D341Med (cell line): ENCODE measurements around the gene BCL2L11.

Experiments used
- DNase-seq: peaks from one replicate; pipeline ENCODE4 v3.0.0; 2012; ENCODE audit warnings: low spot score

BCL2L11 gene

DNA sequence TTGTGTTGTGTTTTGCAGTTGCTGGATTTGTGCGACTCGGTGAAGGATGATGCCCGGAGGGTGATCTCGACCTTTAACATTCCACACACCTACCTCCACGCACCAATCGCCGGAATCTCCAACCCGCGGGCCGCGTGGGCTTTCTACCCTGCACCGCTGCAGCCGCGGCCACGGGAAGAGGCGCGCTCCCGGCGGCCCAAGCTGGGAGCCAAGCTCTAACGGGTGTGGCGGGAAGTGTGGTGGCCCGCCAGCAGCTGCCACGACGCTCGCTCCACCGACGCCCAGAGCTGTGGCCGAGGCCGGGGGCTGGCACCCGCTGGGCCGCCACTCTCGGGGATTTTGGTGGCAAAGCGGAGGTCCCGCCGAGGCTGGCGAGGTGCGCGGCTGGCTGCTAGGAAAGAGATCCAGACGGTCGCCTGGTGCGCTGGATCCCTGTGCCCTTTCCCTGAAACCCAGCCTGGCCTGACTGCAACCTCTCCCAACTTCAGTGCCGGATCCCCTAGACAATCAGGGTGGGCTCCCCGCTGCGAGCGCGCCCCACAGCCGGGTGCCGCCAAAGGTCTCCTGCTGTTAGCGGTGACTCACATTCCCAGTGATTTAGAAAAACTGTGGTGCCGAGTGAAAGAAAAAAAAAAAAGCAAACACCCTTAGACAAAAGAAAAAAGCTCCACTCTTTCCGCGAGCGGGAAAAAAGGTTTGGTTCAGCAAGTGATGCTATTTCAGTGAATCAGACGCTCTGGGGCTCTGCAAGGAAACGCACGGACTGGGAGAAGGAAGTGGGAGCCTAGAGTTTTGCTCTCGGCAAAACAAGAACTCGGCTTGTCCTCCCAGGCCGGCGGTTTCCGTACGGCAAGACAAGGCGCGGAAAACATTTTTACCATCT, 2.9 kb upstream of the BCL2L11 start:
- peak; percentile 45 for DNase-seq

- DNase-seq = no peak
These were observed 2.2 kb upstream of the BCL2L11 start for GRCh38 chr2:111118481-111118980.

GRCh38 chr2:111118981-111119821, 1.5 kb upstream of the BCL2L11 start:
- DNase-seq = no peak

GRCh38 chr2:111119822-111120252, 877 bp upstream of the BCL2L11 start:
- no peak for DNase-seq

DNA sequence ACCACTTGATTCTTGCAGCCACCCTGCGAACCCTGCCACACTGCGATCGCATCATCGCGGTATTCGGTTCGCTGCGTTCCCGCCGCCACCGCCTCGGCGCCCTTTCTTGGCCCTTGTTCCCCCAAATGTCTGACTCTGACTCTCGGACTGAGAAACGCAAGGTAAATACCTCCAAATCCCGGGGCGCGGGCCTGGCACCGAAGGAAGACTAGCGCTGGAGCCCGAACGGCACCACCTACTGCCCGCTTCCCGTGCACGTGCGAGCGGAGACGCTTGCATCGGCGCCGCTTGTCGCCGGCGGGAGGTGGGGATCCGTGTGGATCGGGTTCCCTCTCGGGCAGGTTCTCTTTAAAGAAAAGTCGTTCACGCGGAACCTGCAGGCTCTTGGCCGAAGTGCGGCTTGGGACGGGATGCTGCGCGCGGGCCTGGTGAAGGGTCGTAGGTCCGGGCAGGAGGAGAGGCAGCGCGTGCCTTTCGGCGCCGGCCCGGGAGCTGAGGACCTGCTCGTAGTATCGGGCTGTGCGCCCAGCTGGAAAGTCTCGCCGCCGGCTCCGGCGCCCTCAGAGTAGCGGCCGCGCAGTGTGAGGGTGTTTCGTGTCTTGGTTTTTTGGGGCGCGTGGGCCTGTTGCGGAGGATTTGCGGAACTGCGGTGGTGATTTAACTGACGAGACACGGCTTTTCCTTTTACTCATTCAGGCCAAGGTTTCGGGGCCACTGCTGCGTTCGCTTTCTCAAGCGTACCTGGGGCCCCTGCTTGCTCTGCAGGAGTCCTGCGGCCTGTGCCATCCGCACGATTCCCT, 514 bp downstream of the BCL2L11 start:
- peak; percentile 53 for DNase-seq

DNA sequence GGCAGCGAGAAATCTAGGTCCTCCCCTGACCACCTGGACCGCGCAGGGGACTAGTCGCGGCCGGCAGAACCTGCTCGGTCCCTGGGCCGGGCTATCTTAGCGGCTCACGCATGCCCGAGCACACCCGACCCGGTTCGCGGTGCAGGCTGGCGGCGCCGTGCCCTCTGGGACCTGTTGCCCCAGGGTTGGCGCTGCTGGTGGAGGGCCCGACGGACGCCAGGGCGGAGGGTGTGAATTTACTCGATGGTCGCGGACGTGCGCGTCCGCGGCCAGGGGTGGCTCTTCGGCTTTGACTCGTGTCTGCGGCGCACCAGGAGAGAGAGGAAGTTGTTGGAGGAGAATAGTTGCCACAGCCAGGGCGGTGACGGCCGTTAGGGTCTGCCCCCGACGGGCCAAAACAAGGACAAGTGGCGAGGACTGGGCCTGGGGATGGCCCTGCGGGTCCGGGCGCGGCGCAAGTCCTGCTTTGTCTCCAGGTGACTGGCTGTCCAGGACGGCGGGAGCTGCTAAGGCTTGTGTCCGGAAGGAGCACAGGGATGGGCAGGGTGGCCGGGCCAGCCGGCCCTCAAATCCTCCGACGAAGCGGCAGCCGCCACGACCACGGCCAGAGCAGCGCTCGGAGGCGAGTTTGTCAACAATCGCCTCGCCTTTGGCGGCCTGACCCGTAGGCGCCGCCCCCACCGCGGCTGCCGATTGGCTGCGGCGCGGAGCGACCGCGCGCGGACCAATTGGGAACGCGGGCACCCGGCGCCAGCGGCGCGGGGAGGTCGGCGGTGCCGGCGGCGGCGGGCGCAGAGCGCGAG, 1.3 kb downstream of the BCL2L11 start:
- peak; percentile 92 for DNase-seq

- DNase-seq = peak; percentile 50
These were observed 2.1 kb downstream of the BCL2L11 start for GRCh38 chr2:111122631-111123421.

GRCh38 chr2:111123751-111124150, 3.0 kb downstream of the BCL2L11 start:
- no peak for DNase-seq

DNA sequence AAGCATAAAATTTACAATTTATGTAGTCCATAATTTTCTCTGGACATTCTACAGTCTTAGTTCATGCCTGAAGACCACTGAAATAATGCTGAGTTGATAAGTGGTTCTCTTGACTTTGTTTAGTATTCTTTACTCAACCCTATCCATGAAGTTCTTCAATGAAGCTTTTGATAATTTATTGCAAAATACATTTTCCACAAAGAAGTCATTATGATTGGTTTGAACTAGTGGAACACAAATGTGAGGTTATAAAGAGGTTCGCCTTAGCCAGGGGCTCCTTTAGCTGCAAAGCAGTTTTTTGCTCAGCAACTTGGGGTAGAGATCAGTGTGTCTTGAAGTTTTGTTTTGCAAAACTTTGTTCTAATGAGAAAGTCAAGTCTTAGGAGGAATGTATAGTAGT, 5.9 kb downstream of the BCL2L11 start:
- no peak for DNase-seq

DNA sequence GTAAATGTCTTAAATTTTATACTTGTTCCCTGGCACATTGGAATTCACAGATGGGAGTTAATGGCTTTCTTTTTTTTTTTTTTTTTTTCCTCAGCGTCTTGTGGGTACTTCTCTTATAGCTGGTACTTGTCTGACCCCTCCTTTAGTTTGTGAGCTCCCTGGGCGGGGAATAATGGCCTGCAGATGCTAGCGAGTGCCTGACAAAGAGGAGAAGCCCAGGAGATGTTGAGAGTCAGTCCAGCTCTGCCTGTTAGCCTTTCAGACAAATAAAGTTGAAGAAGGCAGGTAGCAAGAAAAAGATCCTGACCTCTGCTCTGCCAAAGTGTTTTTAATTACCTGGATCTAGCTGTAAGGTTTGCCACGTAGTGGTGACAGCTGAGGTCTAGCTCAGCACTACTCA, 6.6 kb downstream of the BCL2L11 start:
- DNase-seq = no peak

DNA sequence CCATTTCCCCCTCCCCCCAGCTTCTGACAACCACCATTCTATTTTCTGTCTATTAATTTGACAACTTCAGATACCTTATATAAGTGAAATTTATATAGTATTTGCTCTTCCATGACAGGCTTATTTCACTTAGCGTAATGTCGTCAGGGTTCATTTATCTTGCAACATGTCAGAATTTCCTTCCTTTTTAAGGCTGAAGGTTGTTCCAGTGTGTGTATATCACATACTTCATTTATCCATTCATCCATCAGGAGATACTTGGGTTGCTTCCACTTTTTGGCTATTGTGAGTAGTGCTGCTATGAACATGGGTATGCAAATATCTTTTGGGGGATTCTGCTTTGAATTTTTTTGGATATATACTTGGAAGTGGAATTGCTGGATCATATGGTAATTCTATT, 7.4 kb downstream of the BCL2L11 start:
- no peak for DNase-seq

- DNase-seq = no peak
These were observed 12.9 kb downstream of the BCL2L11 start for GRCh38 chr2:111133603-111134002.

GRCh38 chr2:111134055-111134454, 13.3 kb downstream of the BCL2L11 start:
- no peak for DNase-seq

GRCh38 chr2:111135237-111135909, 14.7 kb downstream of the BCL2L11 start:
- no peak for DNase-seq

DNA sequence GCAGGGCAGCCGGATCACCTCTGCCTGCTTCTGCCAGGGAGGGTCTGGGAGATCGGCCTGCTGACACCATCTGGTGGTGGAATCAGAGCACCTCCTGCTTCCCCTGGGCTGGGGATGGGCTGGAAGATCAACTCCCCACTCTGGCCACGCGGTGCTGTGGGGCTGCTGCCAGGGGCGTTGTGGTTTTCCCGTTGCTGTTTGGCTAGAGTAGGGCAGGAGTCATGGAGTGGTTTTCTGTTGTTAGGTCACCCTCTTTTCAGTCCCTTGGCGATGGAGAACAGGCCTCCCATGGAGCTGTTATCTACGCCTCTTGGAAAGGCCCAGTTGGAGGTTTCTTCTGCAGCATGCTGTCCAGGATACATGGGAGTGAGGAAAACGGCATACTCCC, 15.2 kb downstream of the BCL2L11 start:
- peak; percentile 47 for DNase-seq

DNA sequence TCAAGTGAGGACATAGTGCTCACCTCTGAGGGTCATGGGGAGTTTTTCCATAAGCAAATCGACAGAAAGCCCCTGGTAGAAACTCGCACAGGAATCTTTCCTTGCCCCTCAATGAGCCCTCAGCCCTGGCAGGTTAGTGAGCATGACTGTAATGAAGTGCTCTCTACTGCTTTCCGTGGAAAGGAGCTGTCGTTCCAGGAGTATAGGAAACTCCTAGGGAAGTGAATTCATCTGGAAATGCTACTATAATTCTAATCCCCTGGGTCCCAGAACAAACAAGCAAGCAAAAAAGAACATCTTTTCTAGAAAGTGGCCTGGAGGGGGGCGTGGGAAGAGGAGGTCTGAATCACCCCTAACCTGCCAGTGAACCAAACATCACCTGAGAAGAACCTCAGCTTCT, 18.1 kb downstream of the BCL2L11 start:
- DNase-seq = no peak

DNA sequence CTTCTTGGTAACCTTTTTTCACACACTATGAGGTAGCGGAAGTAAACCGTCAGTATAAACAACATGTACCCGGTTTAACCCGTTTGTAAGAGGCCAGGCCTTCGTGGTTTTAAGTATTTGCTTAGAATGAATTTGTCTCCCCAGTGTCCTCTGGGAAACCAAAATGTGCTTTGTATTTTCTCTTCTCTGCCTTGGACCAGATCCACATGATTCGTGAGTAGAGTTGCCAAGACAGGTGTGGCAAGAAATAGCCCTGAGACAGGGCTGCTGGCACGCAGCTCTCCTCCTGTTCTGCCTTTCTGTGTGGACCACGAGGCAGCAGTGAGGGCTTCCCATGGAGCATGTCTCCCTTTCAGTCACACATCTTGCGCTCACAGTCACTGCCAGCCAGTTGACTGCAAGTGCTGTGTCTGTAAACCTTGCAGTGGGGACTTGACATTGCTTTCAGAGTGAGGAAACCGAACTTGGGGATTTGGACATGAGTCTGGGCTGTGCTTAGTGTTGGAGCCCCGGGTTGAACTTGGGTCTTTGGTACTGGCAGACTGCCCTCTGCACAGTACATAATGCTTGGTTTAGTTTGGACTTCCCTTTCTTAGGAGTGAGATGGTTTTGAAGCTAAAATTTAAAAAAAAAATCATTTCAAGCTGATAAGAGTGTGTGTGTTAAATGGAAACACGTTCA, 19.1 kb downstream of the BCL2L11 start:
- DNase-seq = no peak

GRCh38 chr2:111140815-111141214, 20.1 kb downstream of the BCL2L11 start:
- DNase-seq = no peak

GRCh38 chr2:111142101-111142500, 21.4 kb downstream of the BCL2L11 start:
- no peak for DNase-seq
